HG03045 (cell line): ENCODE data around the gene CCSAP.
"Not testable (repeated sequence)": the region's sequence is repeated elsewhere in the genome, so short reads cannot be mapped to it uniquely, and the experiment has no call there.

Source experiments
- ATAC-seq: cut with Tn5 transposase; IDR thresholded peaks from one replicate; pipeline ENCODE4 v1.9.1; 2021; ENCODE audit warnings: mild to moderate bottlenecking, moderate library complexity; ENCODE audit not compliant: unreplicated experiment

Gene CCSAP

DNA sequence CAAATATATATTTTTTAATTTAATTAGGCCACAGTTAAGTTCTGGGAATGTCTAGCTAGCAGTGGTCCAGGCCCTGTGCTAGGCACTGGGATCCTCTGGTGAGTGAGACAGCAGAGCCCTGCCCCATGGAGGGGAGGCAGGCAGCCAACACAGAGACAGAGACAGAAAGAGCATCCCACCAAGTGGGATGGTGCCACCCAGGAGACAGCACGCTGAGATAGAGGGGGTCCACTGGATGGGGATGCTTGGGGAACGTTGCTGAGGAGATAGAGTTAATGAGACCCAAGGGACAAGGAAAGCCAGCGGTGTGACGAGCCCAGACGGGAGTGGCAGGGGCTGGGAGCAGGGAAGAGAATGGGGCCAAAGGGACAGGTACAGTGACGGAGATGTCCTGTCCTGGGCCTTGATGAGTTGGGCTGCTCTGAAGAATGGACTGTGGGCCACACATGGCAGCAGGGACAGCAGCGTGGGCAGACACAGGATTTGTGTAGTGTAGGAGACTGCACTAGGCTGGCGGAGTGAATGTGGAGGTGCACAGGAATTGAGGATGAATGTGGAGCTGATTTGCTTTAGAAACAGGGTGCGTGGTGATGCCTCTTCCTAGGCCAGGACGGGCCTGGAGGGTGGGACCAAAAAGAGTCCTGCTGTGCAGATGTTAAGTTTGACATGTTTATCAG, 49.2 kb downstream of the CCSAP start:
- ATAC-seq: no peak

- ATAC-seq: not testable (repeated sequence)
These were observed 51.2 kb downstream of the CCSAP start for GRCh38 chr1:229291686-229292085.

- no peak for ATAC-seq
These were observed 54.3 kb downstream of the CCSAP start for GRCh38 chr1:229288516-229288915.

DNA sequence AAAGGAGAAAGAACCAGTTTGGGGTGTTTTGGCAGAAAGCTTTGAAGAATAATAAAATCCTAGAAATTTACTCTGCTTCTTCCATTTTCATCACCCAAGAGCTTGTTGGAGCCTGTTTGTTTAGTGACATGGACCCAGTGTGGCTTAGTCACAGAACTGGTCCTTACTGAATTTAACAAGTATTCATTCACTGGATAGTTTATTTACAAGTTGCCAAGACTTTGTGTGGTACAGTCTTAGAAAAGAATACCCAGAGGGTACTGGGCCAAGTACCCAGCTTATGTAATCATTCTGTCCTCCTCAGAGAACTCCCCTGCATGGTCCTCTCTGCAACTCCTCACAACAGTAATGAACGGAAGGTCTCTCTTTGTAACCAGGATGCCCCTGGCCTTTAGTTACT, 55.6 kb downstream of the CCSAP start:
- no peak for ATAC-seq

DNA sequence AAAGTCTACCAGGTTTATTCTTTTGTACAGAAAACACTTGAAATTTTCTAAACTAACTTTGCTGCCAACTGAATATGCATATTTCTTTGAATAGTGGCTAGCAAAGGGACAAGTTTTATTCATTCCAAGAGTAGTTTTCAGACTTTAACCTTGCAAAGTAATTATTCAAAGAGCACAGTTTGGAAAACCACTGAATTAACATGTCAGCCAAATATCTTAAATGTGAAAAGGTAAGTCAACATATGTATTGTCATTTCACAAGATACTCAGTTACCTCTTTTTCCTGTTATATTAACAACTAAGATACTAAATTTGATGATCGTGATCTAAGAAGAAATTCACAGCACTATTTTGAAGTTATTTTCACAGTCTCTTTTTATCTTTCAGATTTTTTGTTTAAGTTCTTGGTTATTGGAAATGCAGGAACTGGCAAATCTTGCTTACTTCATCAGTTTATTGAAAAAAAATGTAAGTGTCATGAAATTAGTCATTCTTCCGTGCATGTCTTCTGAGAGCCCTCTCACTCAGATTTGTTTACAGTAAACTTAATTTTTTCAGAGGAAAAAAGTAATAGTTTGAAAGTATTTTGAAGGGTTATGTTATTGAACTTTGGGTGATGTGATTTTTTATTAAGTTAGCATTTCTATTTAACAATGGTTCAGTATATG, 56.6 kb downstream of the CCSAP start:
- no peak for ATAC-seq

GRCh38 chr1:229285440-229285839, 57.4 kb downstream of the CCSAP start:
- ATAC-seq: no peak

- no peak for ATAC-seq
These were observed 58.0 kb downstream of the CCSAP start for GRCh38 chr1:229284887-229285286.

GRCh38 chr1:229283183-229283611, 59.6 kb downstream of the CCSAP start:
- no peak for ATAC-seq

- no peak for ATAC-seq
These were observed 60.5 kb downstream of the CCSAP start for GRCh38 chr1:229282295-229282823.

- ATAC-seq: no peak
These were observed 61.4 kb downstream of the CCSAP start for GRCh38 chr1:229281339-229281926.

DNA sequence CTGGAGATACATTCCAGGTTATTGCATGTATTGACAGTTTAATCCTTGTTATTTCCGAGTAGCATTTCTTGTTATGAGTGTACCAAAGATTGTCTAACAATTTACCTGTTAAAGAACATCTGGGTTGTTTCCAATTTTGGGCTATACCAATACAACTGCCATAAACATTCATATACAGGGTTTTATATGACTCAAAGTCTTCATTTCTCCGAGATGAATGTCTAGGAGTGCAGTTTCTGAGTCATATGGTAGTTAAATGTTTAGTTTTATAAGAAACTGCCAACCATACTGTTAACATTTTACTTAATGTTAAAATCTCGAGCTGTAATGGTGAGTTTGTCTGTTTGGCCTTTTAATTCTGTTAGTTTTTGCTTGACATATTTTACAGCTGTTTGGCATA, 61.9 kb downstream of the CCSAP start:
- ATAC-seq: no peak

DNA sequence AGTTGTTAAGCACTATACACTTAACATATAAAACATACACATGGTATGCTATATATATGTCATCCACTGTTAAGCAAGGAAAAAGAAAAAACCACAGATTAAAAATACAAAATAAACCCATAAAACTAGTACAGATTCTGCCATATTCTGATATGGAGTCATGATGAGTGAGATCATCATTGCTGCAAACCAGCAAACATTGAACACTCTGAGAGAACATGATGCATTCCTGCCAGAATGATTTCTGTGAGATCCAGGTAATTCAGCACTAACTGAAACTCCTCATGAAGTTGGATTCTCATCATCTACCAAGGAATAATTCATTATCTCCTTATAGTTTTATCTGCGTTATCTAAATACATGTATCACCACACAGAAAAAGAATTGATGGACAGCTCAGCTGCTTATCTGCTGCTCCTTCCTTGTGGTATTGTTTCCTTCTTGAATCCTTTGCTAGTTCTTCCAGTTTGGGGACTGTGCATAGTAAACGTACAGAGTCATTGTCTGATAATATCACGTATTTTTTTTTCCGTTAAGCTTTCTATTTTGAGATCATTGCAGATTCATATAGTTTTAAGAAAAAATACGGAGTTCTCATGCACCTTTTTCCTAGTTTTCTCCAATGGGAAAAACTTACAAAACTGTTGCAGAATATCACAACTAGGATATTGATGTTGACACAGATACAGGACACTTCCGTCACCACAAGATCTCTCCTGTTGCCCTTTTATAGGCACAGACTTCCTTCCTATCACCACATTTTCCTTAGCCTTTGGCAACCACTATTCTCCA, 62.6 kb downstream of the CCSAP start:
- no peak for ATAC-seq

DNA sequence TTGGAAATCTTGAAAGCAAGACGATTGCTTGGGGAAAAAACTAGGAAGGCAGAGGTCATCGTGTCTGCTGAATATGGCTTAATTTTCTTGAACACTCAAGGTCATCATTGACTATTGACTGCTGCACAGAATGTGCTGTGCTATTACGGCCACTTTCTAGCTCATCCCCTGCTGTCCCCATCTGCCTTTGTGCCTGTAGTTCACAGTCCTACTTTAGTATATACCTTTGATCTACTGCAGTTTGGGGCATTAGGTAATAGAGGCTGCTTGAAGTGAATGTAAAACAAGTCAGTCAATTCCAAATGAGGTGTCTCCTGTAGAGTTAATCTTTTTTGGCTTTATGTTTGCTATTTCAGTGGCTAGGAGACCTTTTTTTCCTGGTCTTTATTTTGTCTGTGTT, 63.6 kb downstream of the CCSAP start:
- no peak for ATAC-seq

GRCh38 chr1:229278120-229278741, 64.6 kb downstream of the CCSAP start:
- no peak for ATAC-seq

- no peak for ATAC-seq
These were observed 67.8 kb downstream of the CCSAP start for GRCh38 chr1:229275005-229275404.

GRCh38 chr1:229273507-229274232, 69.2 kb downstream of the CCSAP start:
- no peak for ATAC-seq

DNA sequence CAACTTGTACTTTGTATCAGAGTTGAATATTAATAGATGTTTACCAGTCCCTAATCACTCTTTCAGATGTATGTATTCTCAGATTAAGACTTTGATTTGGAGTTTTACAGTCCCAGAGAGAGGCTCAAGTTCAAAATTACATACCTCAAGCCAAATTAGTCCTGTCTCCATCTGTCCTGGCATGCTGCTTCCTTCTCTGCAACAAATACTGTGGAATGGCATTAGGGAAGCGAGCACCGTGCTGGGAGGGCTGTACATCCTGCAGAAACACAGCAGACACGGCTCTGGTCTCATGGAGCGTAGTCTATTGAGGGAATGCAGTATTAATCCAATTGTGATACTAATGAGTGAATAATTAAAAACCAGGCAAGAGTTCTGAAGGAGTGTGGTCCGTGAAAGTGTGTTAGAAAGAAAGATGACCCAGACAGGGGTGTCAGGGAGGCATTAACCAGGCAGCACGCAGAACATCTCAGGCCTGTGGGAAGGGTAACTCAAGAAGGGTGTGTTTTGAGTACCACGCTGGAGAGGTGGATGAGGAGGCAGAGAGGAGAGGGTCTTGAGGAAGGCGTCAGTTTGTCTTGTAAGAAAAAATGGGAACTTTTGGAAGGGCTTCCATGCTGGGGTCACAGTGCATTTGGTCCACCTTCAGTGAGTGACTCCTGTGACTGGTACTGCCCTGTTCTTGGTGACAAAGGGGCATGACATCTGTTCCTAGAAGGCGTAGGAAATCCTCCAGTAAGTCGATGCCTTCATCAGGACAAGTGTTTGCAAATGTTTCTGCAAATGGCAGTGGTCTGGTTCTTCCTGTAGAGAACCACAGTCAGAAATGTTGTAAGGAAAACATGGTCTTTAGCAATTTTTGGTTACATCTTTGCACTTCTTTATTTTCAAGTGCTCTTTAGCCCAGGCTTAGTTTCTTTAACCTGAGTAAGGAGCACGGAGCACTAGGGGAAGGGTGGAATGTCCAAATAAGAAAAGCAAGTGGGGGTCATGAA, 70.4 kb downstream of the CCSAP start:
- no peak for ATAC-seq

- peak; percentile 44 for ATAC-seq
These were observed 71.2 kb downstream of the CCSAP start for GRCh38 chr1:229271448-229272159.
